ENCODE data around the gene PRKCSH. TPM values are rescaled to one million over a fixed set of nuclear protein-coding genes. Genes with fewer than 3 reads are reported as not detected.
"Not testable (repeated sequence)": the region's sequence is repeated elsewhere in the genome, so short reads cannot be mapped to it uniquely, and the experiment has no call there.

Gene PRKCSH
- total RNA-seq, 2 donors from 2014 or later, result 308 to 434 TPM

GRCh38 chr19:11453468-11454341 is 18.3 kb downstream of the PRKCSH start:
- no peaks in the 10 kb centered on the region for H3K4me1 ChIP-seq
- intact Hi-C loops (cut with DNase I), result no loop called here
- TF ChIP-seq CTCF (IDR thresholded peaks at IDR 0.05), result no peak
- no peaks in the 10 kb centered on the region for H3K9me3 ChIP-seq
- H3K27me3 ChIP-seq, result no peaks in the 10 kb centered on the region
- DNase-seq, result no peak
- no peak overlapping the region for H3K4me3 ChIP-seq
- H3K27ac ChIP-seq, result no peak overlapping the region
- H3K36me3 ChIP-seq, result no peaks in the 10 kb centered on the region
- no peak overlapping the region for H3K9ac ChIP-seq (ENCODE audit: low read depth in 2 of 2, low read length in 2 of 2)

- DNase-seq; H3K36me3 ChIP-seq; H3K4me3 ChIP-seq; H3K27ac ChIP-seq; H3K9me3 ChIP-seq; intact Hi-C loops (cut with DNase I); H3K27me3 ChIP-seq; H3K4me1 ChIP-seq; H3K9ac ChIP-seq (ENCODE audit: low read depth in 2 of 2, low read length in 2 of 2): not testable (repeated sequence)
These were observed 19.8 kb downstream of the PRKCSH start for GRCh38 chr19:11455233-11455554.

- no peak for TF ChIP-seq CTCF (IDR thresholded peaks at IDR 0.05)
These were observed 21.2 kb downstream of the PRKCSH start for GRCh38 chr19:11456659-11457058.

GRCh38 chr19:11457115-11457514 is 21.7 kb downstream of the PRKCSH start:
- no peaks in the 10 kb centered on the region for H3K27me3 ChIP-seq
- no peak overlapping the region for H3K4me3 ChIP-seq
- no peaks in the 10 kb centered on the region for H3K9me3 ChIP-seq
- no peak for DNase-seq
- H3K36me3 ChIP-seq, result no peaks in the 10 kb centered on the region
- no peak overlapping the region for H3K27ac ChIP-seq
- no peak for TF ChIP-seq CTCF (IDR thresholded peaks at IDR 0.05)
- no peaks in the 10 kb centered on the region for H3K4me1 ChIP-seq
- intact Hi-C loops (cut with DNase I), result no loop called here
- H3K9ac ChIP-seq (ENCODE audit: low read depth in 2 of 2, low read length in 2 of 2), result no peak overlapping the region

More at GRCh38 chr19:11456659-11457058, 21.2 kb downstream of the PRKCSH start:
- Histone ChIP-seq H3K9me3 (no peaks in the 10 kb centered on the region), H3K9ac (ENCODE audit: low read depth in 2 of 2, low read length in 2 of 2) (no peak overlapping the region), H3K4me1 (no peaks in the 10 kb centered on the region), H3K4me3 (no peak overlapping the region), H3K27me3 (no peaks in the 10 kb centered on the region), H3K36me3 (no peaks in the 10 kb centered on the region), H3K27ac (no peak overlapping the region)
- no peak for DNase-seq
- intact Hi-C loops (cut with DNase I), result no loop called here

GRCh38 chr19:11457831-11458230 is 22.4 kb downstream of the PRKCSH start:
- Histone ChIP-seq H3K9me3 (no peaks in the 10 kb centered on the region), H3K9ac (ENCODE audit: low read depth in 2 of 2, low read length in 2 of 2) (no peak overlapping the region), H3K36me3 (no peaks in the 10 kb centered on the region), H3K4me1 (no peaks in the 10 kb centered on the region), H3K4me3 (no peak overlapping the region), H3K27me3 (no peaks in the 10 kb centered on the region), H3K27ac (no peak overlapping the region)
- DNase-seq, result no peak
- intact Hi-C loops (cut with DNase I), result no loop called here
- no peak for TF ChIP-seq CTCF (IDR thresholded peaks at IDR 0.05)

- no peak for DNase-seq
- Histone ChIP-seq H3K27me3 (no peaks in the 10 kb centered on the region), H3K4me3 (no peak overlapping the region), H3K4me1 (no peaks in the 10 kb centered on the region), H3K27ac (no peak overlapping the region), H3K9ac (ENCODE audit: low read depth in 2 of 2, low read length in 2 of 2) (no peak overlapping the region), H3K36me3 (no peaks in the 10 kb centered on the region), H3K9me3 (no peaks in the 10 kb centered on the region)
- intact Hi-C loops (cut with DNase I), result no loop called here
- no peak for TF ChIP-seq CTCF (IDR thresholded peaks at IDR 0.05)
These were observed 22.9 kb downstream of the PRKCSH start for GRCh38 chr19:11458236-11458900.

GRCh38 chr19:11458912-11459311 is 23.5 kb downstream of the PRKCSH start:
- H3K36me3 ChIP-seq; H3K27ac ChIP-seq; H3K27me3 ChIP-seq; H3K9ac ChIP-seq (ENCODE audit: low read depth in 2 of 2, low read length in 2 of 2); H3K4me3 ChIP-seq; DNase-seq; intact Hi-C loops (cut with DNase I); H3K4me1 ChIP-seq; H3K9me3 ChIP-seq: not testable (repeated sequence)
